Heart left ventricle (tissue), 16 donors: ENCODE results near the gene GPC6. TPM values are rescaled to one million over a fixed set of nuclear protein-coding genes. Genes with fewer than 3 reads are reported as not detected.

ENCODE experiments used
- ATAC-seq, 4 donors: fragments of 200-7000 bp; cut with Tn5 transposase; one replicate each; pipeline ENCODE4 v1.9.1; 2020 to 2022; ENCODE audit warnings: moderate library complexity in 4 of 4, mild to moderate bottlenecking in 3 of 4, moderate number of reproducible peaks in 1 of 4
- DNase-seq, 5 donors: peaks; one replicate each; pipeline ENCODE4 v3.0.0-alpha.2; 2020
- H3K27ac ChIP-seq, 12 donors: fragments of 200-600 bp; sonication (generic) in 4 of 12; one replicate each; pipeline versions ENCODE4 v1.5.0 to v1.8.0; 2016 to 2022; ENCODE audit warnings: mild to moderate bottlenecking in 2 of 12
- H3K27me3 ChIP-seq, 9 donors: fragments of 200-600 bp; sonication (generic) in 2 of 9; one replicate each; pipeline versions ENCODE4 v1.5.1 to v1.8.0; 2016 to 2022; ENCODE audit warnings: mild to moderate bottlenecking in 3 of 9
- H3K36me3 ChIP-seq, 9 donors: fragments of 200-600 bp; sonication (generic) in 2 of 9; one replicate each; pipeline versions ENCODE4 v1.5.0 to v1.8.0; 2018 to 2022; ENCODE audit warnings: mild to moderate bottlenecking in 2 of 9
- H3K4me1 ChIP-seq, 12 donors: fragments of 200-600 bp; sonication (generic) in 4 of 12; one replicate each; pipeline versions ENCODE4 v1.5.0 to v1.8.0; 2016 to 2022; ENCODE audit warnings: mild to moderate bottlenecking in 3 of 12
- H3K4me3 ChIP-seq, 12 donors: fragments of 200-600 bp; sonication (generic) in 4 of 12; one replicate each; pipeline versions ENCODE4 v1.5.0 to v1.8.0; 2017 to 2022; ENCODE audit warnings: mild to moderate bottlenecking in 9 of 12, moderate library complexity in 4 of 12
- H3K9me3 ChIP-seq, 12 donors: fragments of 200-600 bp; sonication (generic) in 4 of 12; one replicate each; pipeline versions ENCODE4 v1.5.0 to v1.8.0; 2016 to 2022; ENCODE audit warnings: mild to moderate bottlenecking in 1 of 12
- POLR2A ChIP-seq, 2 donors: fragments of 450-650 bp; IDR thresholded peaks; one replicate each; pipeline ENCODE4 v1.6.1; 2017; ENCODE audit warnings: antibody characterized with exemption in 2 of 2, mild to moderate bottlenecking in 2 of 2, moderate library complexity in 2 of 2
- whole genome bisulfite sequencing, 4 donors: extraction: QIAGEN DNeasy Blood & Tissue Kit in 2 of 4; methylation state at CpG; one replicate each; pipeline versions ENCODE4 v1.1.5 to v1.1.7; 2013 to 2018; 5-methylcytosine and 5-hydroxymethylcytosine counted together
- intact Hi-C, 10 donors: fragments of 100-400 bp; cut with DNase I; formaldehyde crosslinking; loops; one replicate each; pipeline versions ENCODE4 v1.11.1 to v1.14.2; 2022
- polyA plus RNA-seq, 2 donors: library from polyadenylated mRNA; stranded (reverse); fragments of 200-250 nt; gene quantifications; one replicate each; pipeline ENCODE4 v1.2.3, GENCODE V29; 2013
- total RNA-seq, 9 donors: library from RNA; depleted of rRNA in 2 of 9; stranded (reverse); fragments of >200 nt in 2 of 9; fragmentation: NEBNext Ultra II Directional in 3 of 9; extraction: Animal tissue kit (Norgen Biotek cat#: 25700) in 3 of 9; gene quantifications; one replicate each; pipeline versions ENCODE4 v1.1.0 to v1.2.4, GENCODE V29; 2016 to 2023
- TF ChIP-seq, protein P1 (sequence below), 12 donors: fragments of 200-600 bp; sonication (generic) in 4 of 12; IDR thresholded peaks; one replicate each; pipeline versions ENCODE4 v1.5.0 to v1.8.0; 2018 to 2022; ENCODE audit warnings: antibody characterized with exemption in 12 of 12, mild to moderate bottlenecking in 5 of 12
- donor health status: ischemic (EF 13 %, LVEDD 7.1; RV severe dilation, severe dysfunction).
- donor health status: healthy with polysubstance abuse.
- donor health status: DM: no; HTN: yes; CAD: no.
- donor health status: DM: no; HTN: no; CAD: no.
- donor health status: ischemic (EF 25% LVEDD 6.9; RV normal size, moderate dysfunction).
- donor health status: ischemic (EF 25% LVEDD 5.7; RV mildly dilated, moderate dysfunction).
- donor health status: healthy.
- donor health status: DM: yes; HTN: yes; CAD: no.
- donor health status: ischemic (EF 35%, LVEDD 5.7; RV mildly dilated, moderate dysfunction).
- donor health status: nonischemic (EF 11% LVEDD 7.7; RV severe dilation, severe dysfunction).
- donor health status: DM: yes; HTN: yes; CAD: no.
- donor health status: PGD.
- donor health status: ischemic (EF 29% LVEDD 5.4; RV normal size, mild dysfunction).
- donor health status: nonischemic (EF 23%, LVEDD 6.1; RV moderate dilation, normal function).

GPC6 gene
- total and polyA plus RNA-seq, 11 donors: 0.08 to 6.2 (median 2.0) TPM

DNA sequence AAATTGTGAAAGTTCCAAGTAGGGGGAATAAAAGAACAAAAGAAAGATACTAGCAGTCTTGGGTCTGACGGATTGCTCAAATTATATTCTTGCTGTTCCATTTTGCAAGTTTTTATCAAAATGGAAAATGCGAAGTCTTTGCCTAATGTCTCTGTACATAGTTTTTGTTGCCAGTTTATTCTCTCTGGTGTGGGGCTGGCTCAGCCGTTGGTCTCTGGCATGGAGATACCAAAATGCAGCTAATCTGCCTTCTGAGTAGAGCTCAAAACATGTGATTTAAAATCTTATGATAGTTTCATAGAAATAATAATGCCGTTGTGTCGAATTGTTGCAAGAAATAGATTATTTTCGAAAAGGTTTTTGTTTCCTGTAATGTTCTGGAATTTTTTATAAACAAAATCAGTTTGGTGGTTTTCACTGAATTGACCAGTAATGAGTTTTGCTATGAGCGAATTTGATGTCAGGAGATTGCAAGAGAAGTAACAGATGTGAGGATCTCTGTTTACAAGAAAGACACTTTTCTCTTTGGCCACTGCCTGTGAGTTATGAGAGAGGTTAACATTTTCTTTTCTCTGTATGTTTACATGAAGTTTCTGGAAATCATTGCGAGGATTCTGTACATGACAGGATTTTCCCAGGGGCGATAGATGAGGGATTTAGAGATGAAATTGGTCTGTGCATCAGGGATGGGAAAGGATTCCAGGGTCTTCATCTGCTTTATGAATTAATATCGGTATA is 1105.9 kb downstream of the GPC6 start:
- intact Hi-C loops: no loop called here
- no peaks in the 10 kb centered on the region for H3K27me3 ChIP-seq
- no peaks in the 10 kb centered on the region for H3K36me3 ChIP-seq
- WGBS, 4 donors: 67 to 76% (median 74%) methylated on average over 10 of the region's 10 CpGs
- peaks cover 0 to 35% (median 2%) of the 10 kb centered on the region in 12 donors for H3K4me1 ChIP-seq
- peak overlapping the region in 4 of 12 donors; percentile 19 to 49 (median 28) for H3K27ac ChIP-seq
- H3K9me3 ChIP-seq: no peaks in the 10 kb centered on the region
- H3K4me3 ChIP-seq: no peak overlapping the region
- DNase-seq (no peak), ATAC-seq (no peak)
- TF ChIP-seq, protein P1, sequence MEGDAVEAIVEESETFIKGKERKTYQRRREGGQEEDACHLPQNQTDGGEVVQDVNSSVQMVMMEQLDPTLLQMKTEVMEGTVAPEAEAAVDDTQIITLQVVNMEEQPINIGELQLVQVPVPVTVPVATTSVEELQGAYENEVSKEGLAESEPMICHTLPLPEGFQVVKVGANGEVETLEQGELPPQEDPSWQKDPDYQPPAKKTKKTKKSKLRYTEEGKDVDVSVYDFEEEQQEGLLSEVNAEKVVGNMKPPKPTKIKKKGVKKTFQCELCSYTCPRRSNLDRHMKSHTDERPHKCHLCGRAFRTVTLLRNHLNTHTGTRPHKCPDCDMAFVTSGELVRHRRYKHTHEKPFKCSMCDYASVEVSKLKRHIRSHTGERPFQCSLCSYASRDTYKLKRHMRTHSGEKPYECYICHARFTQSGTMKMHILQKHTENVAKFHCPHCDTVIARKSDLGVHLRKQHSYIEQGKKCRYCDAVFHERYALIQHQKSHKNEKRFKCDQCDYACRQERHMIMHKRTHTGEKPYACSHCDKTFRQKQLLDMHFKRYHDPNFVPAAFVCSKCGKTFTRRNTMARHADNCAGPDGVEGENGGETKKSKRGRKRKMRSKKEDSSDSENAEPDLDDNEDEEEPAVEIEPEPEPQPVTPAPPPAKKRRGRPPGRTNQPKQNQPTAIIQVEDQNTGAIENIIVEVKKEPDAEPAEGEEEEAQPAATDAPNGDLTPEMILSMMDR (IDR thresholded peaks at IDR 0.05): no peak
- no peak for TF ChIP-seq POLR2A (IDR thresholded peaks at IDR 0.05)

GRCh38 chr13:94333131-94333820 is 1106.7 kb downstream of the GPC6 start:
- H3K9me3 ChIP-seq: no peaks in the 10 kb centered on the region
- ATAC-seq (no peak), DNase-seq (no peak)
- WGBS, 4 donors: 89 to 94% (median 92%) methylated on average over 4 of the region's 4 CpGs
- no peak overlapping the region for H3K4me3 ChIP-seq
- peak overlapping the region in 1 of 12 donors; percentile 31 for H3K27ac ChIP-seq
- TF ChIP-seq POLR2A (IDR thresholded peaks at IDR 0.05): no peak
- TF ChIP-seq, protein P1 (IDR thresholded peaks at IDR 0.05): no peak
- H3K4me1 ChIP-seq: peaks cover 0 to 35% (median 2%) of the 10 kb centered on the region in 12 donors
- no peaks in the 10 kb centered on the region for H3K27me3 ChIP-seq
- intact Hi-C loops: no loop called here
- no peaks in the 10 kb centered on the region for H3K36me3 ChIP-seq

- peak overlapping the region in 1 of 12 donors; percentile 30 for H3K27ac ChIP-seq
- 65 to 76% (median 72%) methylated on average over 5 of the region's 5 CpGs for WGBS, 4 donors
- no peak for ATAC-seq
Observed at GRCh38 chr13:94335761-94336526, 1109.3 kb downstream of the GPC6 start.

More at GRCh38 chr13:94335761-94336526, 1109.3 kb downstream of the GPC6 start:
- no peak for DNase-seq
- no peak overlapping the region for H3K4me3 ChIP-seq
- intact Hi-C loops: no loop called here
- TF ChIP-seq, protein P1 (IDR thresholded peaks at IDR 0.05): no peak
- TF ChIP-seq POLR2A (IDR thresholded peaks at IDR 0.05): no peak
- H3K36me3 ChIP-seq: no peaks in the 10 kb centered on the region
- H3K27me3 ChIP-seq: no peaks in the 10 kb centered on the region
- peaks cover 0 to 14% (median 0%) of the 10 kb centered on the region in 12 donors for H3K4me1 ChIP-seq
- H3K9me3 ChIP-seq: no peaks in the 10 kb centered on the region
